ENCODE results near the gene DYNLT4.
"Not testable (repeated sequence)": the region's sequence is repeated elsewhere in the genome, so short reads cannot be mapped to it uniquely, and the experiment has no call there.

The DYNLT4 gene

GRCh38 chr1:44822131-44822701 is 15.1 kb upstream of the DYNLT4 start:
- Mint-ChIP-seq H3K4me1 (ENCODE audit: low read depth) (peaks cover 31% of the 10 kb centered on the region), H3K9me3 (no peaks in the 10 kb centered on the region), H3K27me3 (ENCODE audit: low read depth) (no peaks in the 10 kb centered on the region), H3K27ac (no peak overlapping the region), H3K4me3 (no peak overlapping the region), H3K36me3 (ENCODE audit: low read depth) (peaks cover 6% of the 10 kb centered on the region)

GRCh38 chr1:44821240-44821715 is 14.1 kb upstream of the DYNLT4 start:
- Mint-ChIP-seq H3K27ac (peak overlapping the region; percentile 43), H3K27me3 (ENCODE audit: low read depth) (no peaks in the 10 kb centered on the region), H3K9me3 (no peaks in the 10 kb centered on the region), H3K36me3 (ENCODE audit: low read depth) (peaks cover 6% of the 10 kb centered on the region), H3K4me1 (ENCODE audit: low read depth) (peaks cover 30% of the 10 kb centered on the region), H3K4me3 (peak overlapping the region; percentile 87)

- Mint-ChIP-seq H3K36me3 (ENCODE audit: low read depth) (peaks cover 7% of the 10 kb centered on the region), H3K4me1 (ENCODE audit: low read depth) (peaks cover 30% of the 10 kb centered on the region), H3K9me3 (no peaks in the 10 kb centered on the region), H3K27ac (peak overlapping the region; percentile 99), H3K4me3 (peak overlapping the region; percentile 87), H3K27me3 (ENCODE audit: low read depth) (no peaks in the 10 kb centered on the region)
Measured at GRCh38 chr1:44820328-44821239, 13.4 kb upstream of the DYNLT4 start.

GRCh38 chr1:44819608-44820327 is 12.6 kb upstream of the DYNLT4 start:
- H3K4me1 Mint-ChIP-seq (ENCODE audit: low read depth): peaks cover 37% of the 10 kb centered on the region
- H3K9me3 Mint-ChIP-seq: no peaks in the 10 kb centered on the region
- peak overlapping the region; percentile 99 for H3K27ac Mint-ChIP-seq
- peak overlapping the region; percentile 87 for H3K4me3 Mint-ChIP-seq
- H3K36me3 Mint-ChIP-seq (ENCODE audit: low read depth): peaks cover 15% of the 10 kb centered on the region
- H3K27me3 Mint-ChIP-seq (ENCODE audit: low read depth): no peaks in the 10 kb centered on the region

- H3K36me3 Mint-ChIP-seq (ENCODE audit: low read depth): peaks cover 17% of the 10 kb centered on the region
- H3K27me3 Mint-ChIP-seq (ENCODE audit: low read depth): no peaks in the 10 kb centered on the region
Measured at GRCh38 chr1:44819196-44819607, 12.1 kb upstream of the DYNLT4 start.

GRCh38 chr1:44817771-44818495 is 10.8 kb upstream of the DYNLT4 start:
- peaks cover 17% of the 10 kb centered on the region for H3K36me3 Mint-ChIP-seq (ENCODE audit: low read depth)
- peaks cover 44% of the 10 kb centered on the region for H3K4me1 Mint-ChIP-seq (ENCODE audit: low read depth)
- H3K9me3 Mint-ChIP-seq: no peaks in the 10 kb centered on the region
- H3K4me3 Mint-ChIP-seq: peak overlapping the region; percentile 78
- H3K27ac Mint-ChIP-seq: peak overlapping the region; percentile 82
- H3K27me3 Mint-ChIP-seq (ENCODE audit: low read depth): no peaks in the 10 kb centered on the region

More at GRCh38 chr1:44819196-44819607, 12.1 kb upstream of the DYNLT4 start:
- Mint-ChIP-seq H3K4me3 (peak overlapping the region; percentile 87), H3K27ac (peak overlapping the region; percentile 99), H3K4me1 (ENCODE audit: low read depth) (peaks cover 38% of the 10 kb centered on the region), H3K9me3 (no peaks in the 10 kb centered on the region)

- Mint-ChIP-seq H3K4me3 (peak overlapping the region; percentile 15), H3K9me3 (no peaks in the 10 kb centered on the region), H3K27ac (peak overlapping the region; percentile 32), H3K27me3 (ENCODE audit: low read depth) (no peaks in the 10 kb centered on the region), H3K36me3 (ENCODE audit: low read depth) (peaks cover 17% of the 10 kb centered on the region), H3K4me1 (ENCODE audit: low read depth) (peaks cover 40% of the 10 kb centered on the region)
Measured at GRCh38 chr1:44817307-44817706, 10.2 kb upstream of the DYNLT4 start.

- peaks cover 46% of the 10 kb centered on the region for H3K4me1 Mint-ChIP-seq (ENCODE audit: low read depth)
- not testable (repeated sequence) for H3K27ac Mint-ChIP-seq; H3K9me3 Mint-ChIP-seq; H3K27me3 Mint-ChIP-seq (ENCODE audit: low read depth)
- peak overlapping the region; percentile 72 for H3K4me3 Mint-ChIP-seq
- peaks cover 26% of the 10 kb centered on the region for H3K36me3 Mint-ChIP-seq (ENCODE audit: low read depth)
Measured at GRCh38 chr1:44815926-44816325, 8.8 kb upstream of the DYNLT4 start.

GRCh38 chr1:44812822-44813543 is 5.8 kb upstream of the DYNLT4 start:
- H3K27ac Mint-ChIP-seq: no peak overlapping the region
- H3K4me3 Mint-ChIP-seq: peak overlapping the region; percentile 91
- H3K9me3 Mint-ChIP-seq: no peaks in the 10 kb centered on the region
- peaks cover 35% of the 10 kb centered on the region for H3K36me3 Mint-ChIP-seq (ENCODE audit: low read depth)
- H3K27me3 Mint-ChIP-seq (ENCODE audit: low read depth): no peaks in the 10 kb centered on the region
- peaks cover 57% of the 10 kb centered on the region for H3K4me1 Mint-ChIP-seq (ENCODE audit: low read depth)

- H3K27me3 Mint-ChIP-seq (ENCODE audit: low read depth): no peaks in the 10 kb centered on the region
- peak overlapping the region; percentile 99 for H3K27ac Mint-ChIP-seq
- peak overlapping the region; percentile 38 for H3K4me3 Mint-ChIP-seq
- H3K36me3 Mint-ChIP-seq (ENCODE audit: low read depth): peaks cover 41% of the 10 kb centered on the region
- no peaks in the 10 kb centered on the region for H3K9me3 Mint-ChIP-seq
- H3K4me1 Mint-ChIP-seq (ENCODE audit: low read depth): peaks cover 65% of the 10 kb centered on the region
Measured at GRCh38 chr1:44811234-44811633, 4.1 kb upstream of the DYNLT4 start.

GRCh38 chr1:44810762-44811105 is 3.6 kb upstream of the DYNLT4 start:
- H3K27me3 Mint-ChIP-seq (ENCODE audit: low read depth); H3K9me3 Mint-ChIP-seq; H3K4me3 Mint-ChIP-seq: not testable (repeated sequence)
- peak overlapping the region; percentile 99 for H3K27ac Mint-ChIP-seq
- H3K36me3 Mint-ChIP-seq (ENCODE audit: low read depth): peaks cover 42% of the 10 kb centered on the region
- H3K4me1 Mint-ChIP-seq (ENCODE audit: low read depth): peaks cover 66% of the 10 kb centered on the region

- peaks cover 41% of the 10 kb centered on the region for H3K36me3 Mint-ChIP-seq (ENCODE audit: low read depth)
- no peak overlapping the region for H3K4me3 Mint-ChIP-seq
- H3K27me3 Mint-ChIP-seq (ENCODE audit: low read depth): no peaks in the 10 kb centered on the region
- H3K9me3 Mint-ChIP-seq: no peaks in the 10 kb centered on the region
- H3K27ac Mint-ChIP-seq: peak overlapping the region; percentile 99
- peaks cover 67% of the 10 kb centered on the region for H3K4me1 Mint-ChIP-seq (ENCODE audit: low read depth)
Measured at GRCh38 chr1:44810101-44810761, 3.1 kb upstream of the DYNLT4 start.
